Left ventricle myocardium inferior (tissue), 1 donor: Measurements from ENCODE around the gene SOHLH1. TPM values are rescaled to one million over a fixed set of nuclear protein-coding genes. Genes with fewer than 3 reads are reported as not detected.
"Not testable (repeated sequence)": the region's sequence is repeated elsewhere in the genome, so short reads cannot be mapped to it uniquely, and the experiment has no call there.

ENCODE experiments used
- DNase-seq: peaks from one replicate; pipeline ENCODE4 v3.0.0-alpha.2; 2020
- H3K27ac ChIP-seq: fragments of 200-600 bp; replicated peaks from 2 replicates; pipeline ENCODE4 v1.8.0; 2021
- H3K27me3 ChIP-seq: fragments of 200-600 bp; 2 replicates; pipeline ENCODE4 v1.8.0; 2021; ENCODE audit warnings: low read depth
- H3K36me3 ChIP-seq: fragments of 200-600 bp; 2 replicates; pipeline ENCODE4 v1.8.0; 2021
- H3K4me1 ChIP-seq: fragments of 200-600 bp; 2 replicates; pipeline ENCODE4 v1.8.0; 2021
- H3K4me3 ChIP-seq: fragments of 200-600 bp; 2 replicates; pipeline ENCODE4 v1.8.0; 2021; ENCODE audit warnings: mild to moderate bottlenecking, moderate library complexity
- H3K9me3 ChIP-seq: fragments of 200-600 bp; replicated peaks from 2 replicates; pipeline ENCODE4 v1.8.0; 2021
- intact Hi-C: fragments of 100-400 bp; cut with micrococcal nuclease; formaldehyde crosslinking; loops from one replicate; pipeline ENCODE4 v1.11.0; 2022
- total RNA-seq: library from RNA; stranded (reverse); fragmentation: NEBNext Ultra II Directional; extraction: Animal tissue kit (Norgen Biotek cat#: 25700); gene quantifications from one replicate; pipeline ENCODE4 v1.2.1, GENCODE V29; 2021
- TF ChIP-seq, protein P1 (sequence below): fragments of 200-600 bp; IDR thresholded peaks from 2 replicates; pipeline ENCODE4 v1.8.0; 2021; ENCODE audit warnings: antibody characterized with exemption, mild to moderate bottlenecking, borderline replicate concordance
- donor health status: DM: no; HTN: yes; CAD: no; lungs with severe emphysema.

Gene SOHLH1
- total RNA-seq, 1 donor from 2014 or later, result not detected

DNA sequence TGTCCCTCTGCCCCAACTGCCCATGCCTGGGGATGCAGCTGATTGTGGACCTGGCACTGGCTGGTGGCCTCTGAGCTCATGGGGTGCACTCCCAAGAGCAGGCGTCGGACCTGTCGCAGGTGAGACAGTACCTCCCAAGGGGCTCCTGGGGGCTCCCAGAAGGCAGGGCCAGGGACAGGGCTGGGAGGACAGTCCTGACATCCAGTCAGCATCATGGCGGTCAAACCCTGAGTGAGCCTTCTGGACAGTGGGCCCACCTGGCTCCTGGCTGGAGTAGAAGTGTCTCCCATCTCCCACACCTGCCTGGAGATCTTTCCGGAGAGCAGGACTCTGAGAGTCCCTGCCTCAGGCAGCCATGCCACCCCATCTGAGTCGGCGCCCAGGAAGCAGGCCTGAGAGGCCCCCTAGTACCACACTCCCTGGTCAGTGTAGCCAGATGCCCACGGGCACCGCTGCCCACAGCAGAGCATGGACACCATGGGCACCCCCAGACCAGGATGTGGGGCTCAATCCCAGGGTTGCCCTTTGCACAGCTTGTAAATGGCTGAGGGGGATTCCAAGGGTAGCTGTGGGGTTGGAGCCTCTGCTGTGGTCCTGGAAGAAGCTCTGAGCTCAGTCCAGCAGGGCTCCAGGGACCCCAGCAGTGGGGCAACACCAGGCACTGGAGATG lies 29.5 kb downstream of the SOHLH1 start:
- no peaks in the 10 kb centered on the region for H3K4me1 ChIP-seq
- no peaks in the 10 kb centered on the region for H3K36me3 ChIP-seq
- H3K9me3 ChIP-seq, result no peaks in the 10 kb centered on the region
- H3K27me3 ChIP-seq, result peaks cover 75% of the 10 kb centered on the region
- DNase-seq, result no peak
- H3K27ac ChIP-seq, result no peak overlapping the region
- H3K4me3 ChIP-seq, result no peak overlapping the region
- intact Hi-C loops, result no loop called here
- TF ChIP-seq, protein P1, sequence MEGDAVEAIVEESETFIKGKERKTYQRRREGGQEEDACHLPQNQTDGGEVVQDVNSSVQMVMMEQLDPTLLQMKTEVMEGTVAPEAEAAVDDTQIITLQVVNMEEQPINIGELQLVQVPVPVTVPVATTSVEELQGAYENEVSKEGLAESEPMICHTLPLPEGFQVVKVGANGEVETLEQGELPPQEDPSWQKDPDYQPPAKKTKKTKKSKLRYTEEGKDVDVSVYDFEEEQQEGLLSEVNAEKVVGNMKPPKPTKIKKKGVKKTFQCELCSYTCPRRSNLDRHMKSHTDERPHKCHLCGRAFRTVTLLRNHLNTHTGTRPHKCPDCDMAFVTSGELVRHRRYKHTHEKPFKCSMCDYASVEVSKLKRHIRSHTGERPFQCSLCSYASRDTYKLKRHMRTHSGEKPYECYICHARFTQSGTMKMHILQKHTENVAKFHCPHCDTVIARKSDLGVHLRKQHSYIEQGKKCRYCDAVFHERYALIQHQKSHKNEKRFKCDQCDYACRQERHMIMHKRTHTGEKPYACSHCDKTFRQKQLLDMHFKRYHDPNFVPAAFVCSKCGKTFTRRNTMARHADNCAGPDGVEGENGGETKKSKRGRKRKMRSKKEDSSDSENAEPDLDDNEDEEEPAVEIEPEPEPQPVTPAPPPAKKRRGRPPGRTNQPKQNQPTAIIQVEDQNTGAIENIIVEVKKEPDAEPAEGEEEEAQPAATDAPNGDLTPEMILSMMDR, result no peak

GRCh38 chr9:135669018-135669417 lies 30.3 kb downstream of the SOHLH1 start:
- H3K4me1 ChIP-seq, DNase-seq, H3K36me3 ChIP-seq, H3K4me3 ChIP-seq, H3K9me3 ChIP-seq, intact Hi-C loops, H3K27ac ChIP-seq: not testable (repeated sequence)
- peaks cover 83% of the 10 kb centered on the region for H3K27me3 ChIP-seq

DNA sequence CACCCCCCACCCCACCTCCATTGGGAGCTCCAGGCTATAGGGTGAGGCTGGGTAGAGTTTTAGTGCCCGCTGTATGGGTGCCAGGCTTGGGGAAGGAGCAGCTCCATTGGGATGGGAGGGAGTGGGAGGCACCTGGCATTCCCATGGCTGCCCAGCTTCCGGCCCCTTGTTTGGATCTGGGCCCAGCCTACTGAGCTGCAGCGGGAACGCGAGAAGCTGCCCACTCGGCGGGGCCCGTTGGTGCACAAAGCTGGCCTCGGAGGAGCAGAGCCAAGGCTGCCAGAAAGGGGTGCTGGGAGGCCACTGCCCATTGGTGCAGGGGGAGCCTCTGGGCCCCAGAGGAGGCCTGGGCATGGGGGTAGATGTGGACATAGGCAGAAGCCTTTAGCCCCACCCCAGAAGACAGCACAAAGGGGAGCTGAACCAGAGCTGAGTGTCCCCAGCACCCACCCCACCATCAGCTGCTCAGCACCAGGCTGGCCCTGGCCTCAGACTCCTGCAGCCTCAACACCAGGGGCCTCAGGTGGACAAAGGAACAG lies 31.7 kb downstream of the SOHLH1 start:
- Histone ChIP-seq H3K9me3 (no peaks in the 10 kb centered on the region), H3K4me1 (no peaks in the 10 kb centered on the region), H3K4me3 (no peak overlapping the region), H3K27ac (no peak overlapping the region), H3K36me3 (no peaks in the 10 kb centered on the region), H3K27me3 (peaks cover 92% of the 10 kb centered on the region)
- DNase-seq, result no peak
- intact Hi-C loops, result no loop called here
- TF ChIP-seq, protein P1, result no peak

DNA sequence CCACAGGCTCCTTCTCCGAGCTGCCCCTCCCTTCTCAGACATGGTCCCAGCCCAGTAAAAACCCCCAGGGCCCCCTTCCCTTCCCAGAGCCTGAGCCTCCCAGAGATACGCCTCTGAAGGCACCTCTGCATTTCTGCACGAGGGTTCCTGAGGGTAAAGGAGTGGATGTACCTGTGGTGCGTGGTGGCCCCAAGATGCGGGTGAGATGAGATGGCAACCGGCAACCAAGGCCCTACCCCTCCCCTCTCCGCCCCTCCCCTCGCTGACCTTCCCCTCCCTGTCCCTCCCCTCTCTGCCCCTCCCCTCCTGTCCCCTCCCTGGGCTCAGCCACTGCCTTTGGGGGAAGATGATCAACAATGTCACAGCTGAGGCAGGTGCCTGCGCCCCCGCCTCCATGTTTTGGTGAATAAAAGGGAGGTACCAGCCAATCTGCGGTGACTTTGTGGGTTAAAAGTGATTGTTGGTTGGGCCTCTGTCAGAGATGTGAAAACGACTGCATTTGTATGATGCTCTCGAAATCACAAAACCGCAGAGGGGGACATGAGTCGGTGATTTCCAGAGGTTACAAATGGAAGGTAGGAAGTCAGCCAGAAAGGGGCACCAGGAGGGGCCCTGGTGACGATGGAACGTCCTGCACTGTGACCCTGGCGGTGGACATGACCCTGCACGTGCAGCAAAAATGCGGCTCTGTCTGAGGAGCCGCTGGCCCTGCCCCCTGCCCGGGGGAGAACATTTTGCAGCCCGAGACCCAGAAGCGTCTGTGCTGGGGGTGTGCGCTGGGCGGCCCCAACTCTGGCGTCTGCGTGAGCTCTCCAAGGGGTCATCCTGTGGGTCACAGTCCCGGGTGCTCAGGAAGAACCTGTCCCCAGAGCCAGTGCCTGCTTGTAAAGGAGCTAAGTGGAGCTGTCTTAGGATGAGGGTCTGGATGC lies 32.5 kb downstream of the SOHLH1 start:
- Histone ChIP-seq H3K9me3 (no peaks in the 10 kb centered on the region), H3K27ac (no peak overlapping the region), H3K4me3 (no peak overlapping the region), H3K4me1 (no peaks in the 10 kb centered on the region), H3K36me3 (no peaks in the 10 kb centered on the region), H3K27me3 (peaks cover 87% of the 10 kb centered on the region)
- intact Hi-C loops, result no loop called here
- TF ChIP-seq, protein P1, result no peak
- no peak for DNase-seq

- intact Hi-C loops, result no loop called here
- Histone ChIP-seq H3K4me3 (no peak overlapping the region), H3K9me3 (no peaks in the 10 kb centered on the region), H3K27ac (no peak overlapping the region), H3K36me3 (no peaks in the 10 kb centered on the region), H3K4me1 (no peaks in the 10 kb centered on the region), H3K27me3 (peaks cover 84% of the 10 kb centered on the region)
- TF ChIP-seq, protein P1, result no peak
- no peak for DNase-seq
These were observed 33.5 kb downstream of the SOHLH1 start for GRCh38 chr9:135665795-135666189.
